K562 (cell line): ENCODE measurements around the gene MAML1. TPM values are rescaled to one million over a fixed set of nuclear protein-coding genes. Genes with fewer than 3 reads are reported as not detected.
A peak's percentile ranks its signal among the peaks of the same experiment; 100 is the strongest.

Experiments used
- ARID3A ChIP-seq: IDR thresholded peaks from 2 replicates; pipeline ENCODE4 v1.6.1; 2012; ENCODE audit warnings: low read depth, low read length, improper control_type of control experiment, borderline replicate concordance
- CREB1 ChIP-seq, 2 experiments: sonication (generic) in 1 of 2; formaldehyde crosslinking in 1 of 2; IDR thresholded peaks; 2 replicates each; pipeline versions ENCODE4 v1.6.1 to v1.8.0; 2012 to 2022; ENCODE audit warnings: inconsistent platforms in 1 of 2, mild to moderate bottlenecking in 1 of 2, missing genetic modification reagents in 1 of 2, moderate library complexity in 1 of 2
- CSDE1 ChIP-seq, 2 experiments: fragments of 450-650 bp; IDR thresholded peaks; 2 replicates each; pipeline ENCODE4 v1.6.1; 2016; ENCODE audit warnings: mild to moderate bottlenecking in 1 of 2
- CTCFL ChIP-seq: IDR thresholded peaks from 2 replicates; pipeline ENCODE4 v1.6.1; 2011; ENCODE audit warnings: borderline replicate concordance, low read depth, mild to moderate bottlenecking, moderate library complexity, low read length; ENCODE audit not compliant: insufficient read depth, poor library complexity, severe bottlenecking
- GABPA ChIP-seq: fragments of 200-800 bp; sonication (Bioruptor generic); conservative IDR thresholded peaks from 2 replicates; pipeline ENCODE4 v1.6.1; 2016; ENCODE audit warnings: low read depth, missing genetic modification characterization, missing compliant biosample characterization
- HIVEP1 ChIP-seq: fragments of 250-450 bp; sonication (Bioruptor Pico); IDR thresholded peaks from 2 replicates; pipeline ENCODE4 v1.4.0; 2020; ENCODE audit warnings: mild to moderate bottlenecking
- POU5F1 ChIP-seq: fragments of 150-350 bp; IDR thresholded peaks from 2 replicates; pipeline ENCODE4 v1.6.1; 2014; ENCODE audit warnings: borderline replicate concordance, low read length, low read depth, mild to moderate bottlenecking; ENCODE audit not compliant: partially characterized antibody
- REST ChIP-seq, 2 experiments: fragments of 450-650 bp; formaldehyde crosslinking in 1 of 2; IDR thresholded peaks; 2 replicates each; pipeline versions ENCODE4 v1.4.0 to v1.6.1; 2014 to 2020; ENCODE audit warnings: mild to moderate bottlenecking in 2 of 2, borderline replicate concordance in 1 of 2, low read depth in 1 of 2
- SIN3B ChIP-seq: fragments of 450-650 bp; IDR thresholded peaks from 2 replicates; pipeline ENCODE4 v1.6.1; 2017; ENCODE audit warnings: low read depth, mild to moderate bottlenecking, moderate library complexity
- TEAD4 ChIP-seq, 2 experiments: sonication (generic) in 1 of 2; formaldehyde crosslinking in 1 of 2; IDR thresholded peaks; 2 replicates each; pipeline versions ENCODE4 v1.6.1 to v1.8.0; 2012 to 2022; ENCODE audit warnings: borderline replicate concordance in 1 of 2, inconsistent platforms in 1 of 2, low read length in 1 of 2, mild to moderate bottlenecking in 1 of 2, missing genetic modification reagents in 1 of 2
- TGIF2 ChIP-seq: sonication (generic); formaldehyde crosslinking; IDR thresholded peaks from 2 replicates; pipeline ENCODE4 v1.8.1; 2022; ENCODE audit warnings: mild to moderate bottlenecking, missing genetic modification reagents, moderate library complexity
- ZFP36 ChIP-seq: fragments of 150-350 bp; IDR thresholded peaks from 2 replicates; pipeline ENCODE4 v1.6.1; 2018; ENCODE audit warnings: low read length, low read depth; ENCODE audit not compliant: partially characterized antibody
- ZNF584 ChIP-seq: fragments of 200-800 bp; sonication (Bioruptor generic); IDR thresholded peaks from 2 replicates; pipeline ENCODE4 v1.6.1; 2016; ENCODE audit warnings: low read depth, mild to moderate bottlenecking, missing genetic modification characterization, missing compliant biosample characterization
- polyA plus RNA-seq, 8 experiments: library from polyadenylated mRNA; depleted of rRNA in 4 of 8; stranded (reverse) in 5 of 8; unstranded in 3 of 8; fragments of >200 nt; fragmentation: Nextera tagmentation in 2 of 8; fragmentation: Illumina TruSeq in 1 of 8; extraction: Ambion mirVana in 2 of 8; extraction: Trizol in 1 of 8; gene quantifications; 2 replicates each; pipeline versions ENCODE4 v1.2.1 to v1.2.3, GENCODE V29; 2011 to 2014; ENCODE audit warnings: inconsistent platforms in 1 of 8, missing spikeins in 1 of 8
- total RNA-seq, 7 experiments: library from RNA; depleted of rRNA in 6 of 7; stranded (reverse); fragments of >200 nt in 6 of 7; fragmentation: Illumina TruSeq in 2 of 7; extraction: Trizol in 2 of 7; gene quantifications; 2 replicates each; pipeline versions ENCODE4 v1.2.1 to v1.2.3, GENCODE V29; 2011 to 2021; ENCODE audit warnings: low replicate concordance in 1 of 7

Gene MAML1
- total and polyA plus RNA-seq, 9 of the 15 experiments (the other 6 are each of a cell fraction or from before 2014, with no cell fraction given), result 0.32 to 18.4 (median 7.0) TPM

- TF ChIP-seq HIVEP1 (no peak), CTCFL (no peak), POU5F1 (no peak), TEAD4 (IDR thresholded peaks at IDR 0.05; ENCODE audit: low read length) (no peak), TEAD4 (CRISPR knock-in tag; IDR thresholded peaks at IDR 0.05; ENCODE audit: borderline replicate concordance) (no peak), SIN3B (no peak), CREB1 (IDR thresholded peaks at IDR 0.05) (peak; percentile 72; the same call in 1 of the 2 replicates), CREB1 (CRISPR knock-in tag; IDR thresholded peaks at IDR 0.05) (peak; percentile 62; the same call in 1 of the 2 replicates), TGIF2 (CRISPR knock-in tag) (no peak), ZNF584 (CRISPR knock-in tag) (no peak), REST (IDR thresholded peaks at IDR 0.05; ENCODE audit: borderline replicate concordance) (peak; percentile 12; the same call in 1 of the 2 replicates), REST (CRISPR knock-in tag; IDR thresholded peaks at IDR 0.05; ENCODE audit: low read depth) (no peak), ZFP36 (no peak), ARID3A (no peak), GABPA (tag) (0 out of 2 replicates have a peak, but pooled peaks have one; percentile 52), CSDE1 (IDR thresholded peaks at IDR 0.05) (no peak)
These were observed 73.1 kb downstream of the MAML1 start (continued) for GRCh38 chr5:179805529-179806249.
